ENCODE results near the gene CYP2W1.

DNA sequence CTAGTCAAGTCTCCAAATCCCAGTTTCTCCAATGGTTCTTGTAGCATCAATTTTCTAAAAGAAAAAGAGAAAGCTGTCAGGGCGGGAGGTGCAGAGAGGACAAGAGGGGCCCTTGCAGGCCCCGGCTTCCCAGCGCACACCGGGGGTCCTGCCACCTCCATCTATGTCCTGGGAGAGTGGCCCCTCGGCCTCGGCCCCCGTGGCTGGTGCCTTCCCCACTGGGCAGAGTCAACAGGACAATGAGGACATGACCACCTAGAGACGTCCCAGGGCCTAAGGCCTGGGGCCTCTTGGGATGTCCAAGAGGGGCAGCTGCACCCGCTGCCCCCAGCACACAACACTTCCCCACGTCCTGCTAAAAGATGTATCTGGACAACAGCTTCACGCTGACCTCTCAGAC lies 13.6 kb upstream of the CYP2W1 start:
- TF ChIP-seq, protein P1, sequence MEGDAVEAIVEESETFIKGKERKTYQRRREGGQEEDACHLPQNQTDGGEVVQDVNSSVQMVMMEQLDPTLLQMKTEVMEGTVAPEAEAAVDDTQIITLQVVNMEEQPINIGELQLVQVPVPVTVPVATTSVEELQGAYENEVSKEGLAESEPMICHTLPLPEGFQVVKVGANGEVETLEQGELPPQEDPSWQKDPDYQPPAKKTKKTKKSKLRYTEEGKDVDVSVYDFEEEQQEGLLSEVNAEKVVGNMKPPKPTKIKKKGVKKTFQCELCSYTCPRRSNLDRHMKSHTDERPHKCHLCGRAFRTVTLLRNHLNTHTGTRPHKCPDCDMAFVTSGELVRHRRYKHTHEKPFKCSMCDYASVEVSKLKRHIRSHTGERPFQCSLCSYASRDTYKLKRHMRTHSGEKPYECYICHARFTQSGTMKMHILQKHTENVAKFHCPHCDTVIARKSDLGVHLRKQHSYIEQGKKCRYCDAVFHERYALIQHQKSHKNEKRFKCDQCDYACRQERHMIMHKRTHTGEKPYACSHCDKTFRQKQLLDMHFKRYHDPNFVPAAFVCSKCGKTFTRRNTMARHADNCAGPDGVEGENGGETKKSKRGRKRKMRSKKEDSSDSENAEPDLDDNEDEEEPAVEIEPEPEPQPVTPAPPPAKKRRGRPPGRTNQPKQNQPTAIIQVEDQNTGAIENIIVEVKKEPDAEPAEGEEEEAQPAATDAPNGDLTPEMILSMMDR (IDR thresholded peaks at IDR 0.05; ENCODE audit: low read depth, low read length) = no peak
- no peak for TF ChIP-seq POLR2A (IDR thresholded peaks at IDR 0.05; ENCODE audit: extremely low read depth, insufficient read length)
